Erythroblast (primary cell): ENCODE data around the gene NLK.

ENCODE experiments used
- GATA1 ChIP-seq: IDR thresholded peaks from 2 replicates; pipeline ENCODE4 v1.6.1; 2011; ENCODE audit warnings: low read depth, mild to moderate bottlenecking, control low read depth, low read length, moderate library complexity
- POLR2A ChIP-seq: IDR thresholded peaks from 2 replicates; pipeline ENCODE4 v1.6.1; 2011; ENCODE audit warnings: mild to moderate bottlenecking, low read length

- TF ChIP-seq POLR2A (no peak), GATA1 (no peak)
Observed at GRCh38 chr17:28141313-28141712, 98.8 kb downstream of the NLK start.
